Fibroblast of skin of abdomen (primary cell): ENCODE measurements around the gene PDE3A.

Experiments used
- DNase-seq: peaks from one replicate; pipeline ENCODE4 v3.0.0-alpha.2; 2013

Gene PDE3A

DNA sequence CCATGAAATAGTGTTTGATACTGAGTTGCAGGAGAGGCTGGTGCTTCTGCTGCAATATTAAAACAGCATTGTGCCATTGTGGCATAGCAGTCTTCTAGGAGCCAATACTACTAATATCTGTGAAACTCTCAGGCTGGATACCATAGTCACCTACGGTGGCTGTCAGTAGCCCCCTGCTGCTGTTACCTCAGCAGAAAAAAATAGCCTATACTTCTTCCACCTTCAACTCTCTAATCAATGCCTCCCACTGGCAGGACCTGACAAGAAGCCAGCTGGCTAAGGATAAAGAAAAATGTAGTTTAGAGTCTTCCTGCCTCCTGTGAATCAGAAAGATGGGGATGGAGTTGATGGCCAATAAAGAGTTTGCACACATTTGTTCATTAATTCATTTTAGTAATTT lies 91.6 kb downstream of the PDE3A start:
- no peak for DNase-seq

DNA sequence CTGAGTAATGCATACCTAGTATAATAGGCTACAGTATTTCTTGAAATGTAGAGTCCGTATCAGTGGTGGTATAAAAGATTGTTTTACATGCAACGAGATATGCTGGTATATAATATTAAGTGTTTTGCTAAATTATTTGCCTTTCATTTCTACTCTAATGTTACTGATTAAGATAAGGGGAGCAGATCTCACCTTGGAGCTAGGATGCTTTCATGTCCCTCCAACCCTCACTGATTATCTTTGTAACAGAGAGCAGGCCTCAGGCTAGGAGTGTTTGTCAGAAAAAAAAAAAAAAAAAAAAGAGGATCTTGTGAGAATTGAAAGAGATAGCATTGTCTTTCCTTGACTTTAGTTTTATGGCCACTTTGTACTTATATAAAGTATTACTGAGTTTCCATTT lies 92.6 kb downstream of the PDE3A start:
- no peak for DNase-seq

DNA sequence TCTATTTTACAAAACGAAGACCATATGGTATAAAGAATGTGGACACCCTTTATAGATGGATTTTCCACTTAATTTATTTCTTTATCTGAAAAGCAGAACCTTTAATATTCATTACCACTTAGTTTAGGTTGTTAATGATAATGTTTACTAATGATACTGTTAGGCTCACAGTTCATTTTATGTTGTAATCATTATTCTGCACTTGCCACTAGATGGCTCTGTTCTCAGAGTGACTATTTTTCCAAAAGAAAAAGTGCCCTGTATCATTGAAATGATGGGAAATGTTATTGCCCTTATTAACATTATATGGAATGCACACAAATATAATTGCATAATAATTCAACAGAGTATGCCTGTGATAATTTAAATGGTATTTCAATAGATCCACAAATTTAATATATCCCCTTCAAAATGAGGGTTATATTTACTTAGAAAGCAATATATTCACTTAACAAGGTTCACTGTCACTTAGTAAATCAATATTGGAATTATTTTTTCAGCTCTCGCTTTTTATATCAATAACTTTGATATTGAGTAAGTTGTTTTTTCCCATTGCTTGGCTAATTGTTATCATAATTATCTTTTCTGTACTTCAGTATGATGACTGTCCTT lies 95.7 kb downstream of the PDE3A start:
- no peak for DNase-seq

DNA sequence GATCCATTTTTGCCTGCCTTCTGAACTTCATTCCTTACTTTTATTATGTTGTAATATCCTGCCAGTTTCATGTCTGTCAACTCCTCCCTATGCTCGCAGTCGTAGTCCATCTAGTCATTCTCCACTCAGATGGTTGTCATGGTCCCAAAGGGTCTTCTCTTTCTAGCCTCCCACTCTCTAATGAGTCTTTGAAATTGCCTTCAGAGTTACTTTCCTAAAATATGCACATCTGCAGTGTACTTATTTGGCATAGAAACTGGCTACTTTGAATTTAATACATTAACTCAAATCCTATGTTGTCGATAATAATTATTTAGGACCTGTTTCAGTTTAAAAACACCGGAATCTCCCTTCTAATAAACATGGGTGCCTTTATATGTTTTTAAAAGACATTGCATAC lies 101.0 kb downstream of the PDE3A start:
- no peak for DNase-seq

DNA sequence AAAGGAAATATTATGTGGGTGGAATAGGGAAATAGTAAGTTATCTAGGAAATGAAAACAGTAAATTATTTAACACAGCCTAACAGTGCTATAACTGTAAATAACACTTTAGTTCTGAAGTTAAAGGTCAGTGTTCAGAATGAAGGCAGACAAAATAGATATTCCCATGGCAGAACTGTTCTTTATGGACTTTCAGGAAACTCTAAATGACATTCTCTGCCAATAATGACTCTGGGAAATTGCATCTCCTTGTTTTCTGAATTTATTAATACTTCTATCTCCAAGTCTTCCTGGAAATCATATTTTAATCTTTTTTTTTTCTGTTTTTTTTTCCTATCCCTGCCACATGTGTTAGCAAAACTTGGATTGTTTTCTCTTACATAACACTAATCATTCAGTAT lies 101.4 kb downstream of the PDE3A start:
- no peak for DNase-seq

DNA sequence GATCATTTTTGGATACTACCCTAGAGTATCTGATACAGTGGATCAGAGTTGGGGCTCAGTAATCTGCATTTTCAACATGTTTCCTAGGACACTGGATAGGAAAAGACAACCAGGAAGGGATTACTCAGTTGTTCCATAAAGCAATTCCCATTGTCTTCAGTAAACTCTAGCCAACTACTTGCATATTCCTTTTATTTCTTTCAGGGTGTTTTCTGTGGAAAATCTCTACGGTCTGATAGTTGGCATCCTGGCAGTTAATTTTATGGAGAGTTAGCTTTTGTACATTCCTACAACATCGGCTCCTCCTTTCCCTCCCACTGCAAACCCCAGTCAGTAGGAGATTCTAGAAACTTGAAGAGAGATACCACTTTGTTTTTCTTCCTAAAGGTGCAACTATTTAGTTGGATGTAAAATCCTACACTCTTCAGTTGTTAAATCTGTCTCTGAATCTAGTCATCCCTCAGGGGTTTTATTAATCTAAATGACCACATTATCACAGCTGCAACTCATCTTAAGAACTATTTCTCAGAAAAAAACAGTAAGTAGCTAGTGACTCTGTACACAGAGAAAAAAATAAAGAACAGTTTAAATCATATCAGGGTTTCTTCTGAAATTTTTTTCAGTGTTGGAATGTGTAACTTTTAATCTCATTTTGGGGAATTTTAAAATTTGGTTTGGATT lies 103.9 kb downstream of the PDE3A start:
- no peak for DNase-seq

DNA sequence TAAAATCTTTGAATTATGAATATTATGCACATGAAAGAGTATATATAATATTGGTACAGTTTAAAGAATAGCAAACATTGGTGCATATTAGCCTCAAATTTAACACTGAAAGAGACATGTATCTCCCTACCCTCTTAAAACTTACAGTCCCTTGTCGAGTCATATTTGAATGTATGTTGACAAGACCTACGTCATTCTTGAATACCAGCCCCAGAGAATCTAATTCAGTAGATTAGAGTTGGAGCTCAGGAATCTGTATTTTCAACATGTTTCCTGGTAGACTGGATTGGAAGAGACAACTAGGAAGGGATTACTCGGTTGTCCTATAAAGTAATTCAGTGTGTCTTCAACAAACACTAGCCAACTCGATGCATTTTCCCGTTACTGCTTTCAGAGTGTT lies 104.8 kb downstream of the PDE3A start:
- DNase-seq: no peak

DNA sequence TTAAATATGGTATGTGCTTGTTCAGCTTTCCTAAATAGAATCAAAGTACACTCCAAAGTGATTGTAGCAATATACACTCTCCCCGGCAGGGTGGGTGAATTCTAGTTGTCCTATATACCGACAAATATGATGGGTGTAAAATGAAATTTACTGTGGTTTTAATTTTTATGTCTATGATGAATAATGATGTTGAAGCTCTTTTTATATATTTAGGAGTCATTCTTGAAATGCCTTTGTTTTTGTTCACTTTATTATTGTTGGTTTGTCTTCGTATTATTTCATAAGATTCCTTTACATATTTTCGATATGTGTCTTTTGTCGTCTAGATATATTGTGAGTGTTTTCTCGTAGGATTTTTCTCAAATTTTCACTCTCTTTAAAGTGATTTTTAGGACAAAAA lies 105.7 kb downstream of the PDE3A start:
- no peak for DNase-seq

DNA sequence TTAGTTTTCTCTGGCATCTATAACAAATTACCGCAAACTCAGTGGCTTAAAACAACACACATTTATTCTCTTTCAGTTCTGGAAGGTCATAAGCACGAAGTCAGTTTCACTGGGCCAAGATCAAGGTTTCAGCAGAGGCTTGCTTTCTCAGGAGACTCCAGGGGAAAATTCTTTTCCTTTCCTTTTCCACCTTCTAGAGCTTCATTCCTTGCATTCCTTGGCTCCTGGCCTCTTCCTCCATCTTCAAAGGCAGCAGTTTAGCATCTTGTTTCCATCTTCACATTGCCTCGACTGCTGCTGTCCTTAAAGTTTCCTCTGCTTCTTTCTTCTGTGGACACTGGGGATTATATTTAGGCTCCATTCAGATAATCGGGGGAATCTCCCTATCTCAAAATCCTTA lies 106.1 kb downstream of the PDE3A start:
- DNase-seq: peak; percentile 49

DNA sequence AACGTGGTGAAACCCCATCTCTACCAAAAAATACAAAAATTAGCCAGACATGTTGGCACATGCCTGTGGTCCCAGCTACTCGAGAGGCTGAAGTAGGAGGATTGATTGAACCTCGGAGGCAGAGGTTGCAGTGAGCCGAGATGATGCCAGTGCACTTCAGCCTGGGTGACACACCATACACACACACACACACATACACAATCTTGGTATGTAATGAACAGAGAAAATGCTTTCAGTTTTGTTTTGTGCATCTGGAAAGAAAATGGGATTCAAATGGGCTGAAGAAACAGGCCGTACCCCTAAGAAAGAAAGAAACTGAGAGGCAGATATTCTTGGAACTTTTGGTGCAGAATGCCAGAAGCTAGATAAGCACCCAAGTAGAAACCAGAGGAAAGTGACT lies 107.2 kb downstream of the PDE3A start:
- DNase-seq: no peak

DNA sequence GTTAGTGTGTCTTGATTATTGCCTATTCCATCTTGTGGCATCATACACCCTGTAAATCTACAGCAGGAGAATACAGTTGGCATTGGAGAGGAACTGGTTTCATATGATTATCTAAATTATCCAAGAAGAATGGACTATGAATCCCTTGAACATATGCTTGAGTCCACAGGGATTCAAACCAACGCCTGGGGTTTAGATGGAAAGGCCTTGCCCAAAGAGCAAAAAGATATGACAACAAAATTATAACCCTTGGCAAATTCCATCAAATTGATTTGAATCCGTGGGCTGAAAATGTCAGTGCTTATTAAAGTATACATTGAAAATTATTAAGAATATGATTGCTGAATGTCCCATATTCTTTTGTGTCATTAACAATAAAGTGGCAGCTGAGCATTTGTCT lies 108.2 kb downstream of the PDE3A start:
- DNase-seq: no peak

DNA sequence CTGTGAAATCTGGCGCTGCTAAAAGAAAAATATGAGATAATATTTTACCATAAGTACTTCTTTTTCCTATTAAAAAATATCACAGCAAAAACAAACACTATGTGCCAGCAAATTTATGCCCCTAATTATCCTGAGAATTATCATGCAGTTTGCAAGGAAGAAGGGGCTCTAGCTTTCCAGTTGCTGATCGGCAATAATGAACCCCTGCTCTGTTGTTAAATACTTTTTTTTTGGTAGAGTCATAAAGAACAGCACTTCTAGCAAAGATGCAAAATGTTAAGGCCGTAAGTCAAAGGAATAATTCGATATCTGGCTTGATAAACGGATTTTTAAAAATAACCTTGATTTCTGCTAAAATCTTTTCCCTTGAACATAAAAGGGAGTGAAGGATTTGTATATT lies 108.9 kb downstream of the PDE3A start:
- no peak for DNase-seq

DNA sequence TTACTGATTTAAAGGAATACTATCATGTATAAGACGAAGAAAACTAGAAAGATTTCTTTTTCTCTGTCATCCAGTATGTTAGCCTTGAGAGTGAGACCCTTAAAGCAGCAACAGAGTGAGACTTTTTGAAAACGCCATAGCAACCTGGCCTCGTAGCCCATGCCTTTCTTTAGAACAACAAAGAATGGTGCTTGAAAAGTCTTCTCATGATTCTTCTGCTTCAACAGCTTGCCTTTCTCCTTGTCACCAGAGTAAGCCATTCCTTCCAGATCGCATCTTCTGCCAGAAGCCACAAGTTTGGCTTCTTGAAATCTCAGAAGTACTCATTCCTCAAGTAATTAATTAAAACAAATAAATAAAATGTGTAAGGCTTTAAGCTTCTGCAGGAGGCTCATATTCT lies 109.3 kb downstream of the PDE3A start:
- DNase-seq: no peak

DNA sequence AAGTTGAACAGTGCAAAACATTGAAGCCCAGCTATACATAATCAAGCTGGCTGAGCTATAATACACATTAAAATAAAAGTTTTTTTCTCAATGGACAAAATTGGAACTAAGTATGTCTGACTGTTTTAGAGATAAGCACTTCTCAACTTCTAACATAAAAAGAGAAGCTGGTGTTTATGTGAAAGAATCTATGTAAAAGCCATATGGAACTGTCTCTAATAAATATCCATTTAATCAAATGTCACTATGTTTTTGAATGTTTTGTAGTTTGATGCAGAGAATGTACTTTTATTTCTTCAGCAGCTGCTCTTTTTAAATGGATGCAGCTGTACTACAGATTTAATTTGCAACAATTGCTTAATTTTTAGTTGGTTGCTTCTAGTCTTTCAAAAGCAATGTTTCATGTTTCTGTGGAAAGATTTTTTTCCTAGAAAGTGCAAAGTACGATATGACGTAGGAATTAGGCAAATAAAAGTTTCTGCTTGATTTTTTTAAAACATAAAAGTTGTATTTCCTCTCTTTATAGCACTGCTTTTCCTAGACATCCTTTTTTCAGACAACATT lies 114.2 kb downstream of the PDE3A start:
- no peak for DNase-seq

DNA sequence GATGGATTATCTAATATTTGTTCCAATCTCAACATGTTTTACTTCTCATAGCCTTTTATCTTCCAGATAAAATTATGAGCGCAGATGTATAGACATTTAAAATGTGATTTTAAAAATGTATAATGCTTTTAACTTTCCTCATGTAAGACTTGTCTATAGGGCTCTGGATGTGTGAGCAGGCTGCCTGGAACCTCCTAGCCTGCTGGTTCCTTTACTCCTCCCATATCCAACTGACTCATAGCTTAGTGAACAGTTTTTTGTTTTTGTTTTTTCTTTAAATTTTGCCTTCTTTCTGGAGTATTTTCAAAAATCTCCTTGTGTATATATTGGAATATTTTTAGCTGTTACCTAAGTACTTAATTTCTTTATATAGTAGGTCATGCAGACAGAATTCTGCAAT lies 115.4 kb downstream of the PDE3A start:
- no peak for DNase-seq

DNA sequence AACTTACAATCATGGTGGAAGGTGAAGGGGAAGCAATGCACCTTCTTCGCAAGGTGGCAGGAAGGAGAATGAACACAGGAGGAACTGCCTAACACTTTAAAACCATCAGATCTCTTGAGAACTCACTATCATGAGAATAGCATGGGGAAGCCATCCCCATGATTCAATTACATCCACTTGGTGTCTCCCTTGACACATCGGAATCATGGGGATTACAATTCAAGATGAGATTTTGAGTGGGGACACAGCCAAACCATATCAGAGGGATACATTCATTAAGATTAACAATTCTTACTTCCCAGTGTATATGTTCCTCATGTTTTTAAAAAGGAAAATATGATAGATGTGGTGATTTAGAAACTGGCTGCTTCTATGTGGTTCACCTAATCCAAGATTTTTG lies 117.9 kb downstream of the PDE3A start:
- DNase-seq: peak; percentile 44

DNA sequence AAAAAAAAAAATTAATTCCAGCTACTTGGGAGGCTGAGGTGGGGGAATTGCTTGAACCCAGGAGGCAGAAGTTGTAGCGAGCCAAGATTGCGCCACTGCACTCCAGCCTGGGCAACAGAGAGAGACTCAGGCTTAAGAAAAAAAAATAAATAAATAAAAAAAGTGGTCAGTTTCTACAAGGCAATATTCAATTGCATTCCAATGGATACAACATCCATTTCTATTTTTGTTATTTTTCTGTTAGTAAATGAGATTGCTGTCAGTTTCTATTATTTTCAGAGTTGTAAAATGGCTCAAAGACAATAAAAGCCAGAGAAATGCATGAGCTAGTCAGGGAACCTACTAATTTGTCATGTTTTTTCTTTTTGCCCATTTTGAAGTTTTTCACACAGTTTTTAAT lies 119.2 kb downstream of the PDE3A start:
- DNase-seq: no peak

DNA sequence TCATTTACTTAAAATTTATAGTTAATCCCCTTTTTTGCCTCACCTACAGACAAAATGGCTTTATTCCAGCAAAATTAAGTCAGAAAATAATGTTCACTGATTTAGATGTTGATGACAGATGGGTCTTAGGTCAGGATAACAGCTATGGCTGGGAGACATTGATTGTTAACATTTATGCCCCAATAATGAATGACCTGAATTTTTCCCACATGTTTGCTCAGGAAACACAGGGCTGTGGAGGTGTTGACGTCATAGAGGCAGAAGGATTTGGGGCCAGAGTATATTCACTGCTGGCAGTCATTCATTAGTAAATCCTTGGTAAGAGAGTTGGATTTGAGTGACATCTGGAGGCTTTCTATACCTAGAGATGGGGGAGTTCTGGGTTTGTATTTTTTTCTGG lies 121.3 kb downstream of the PDE3A start:
- peak; percentile 69 for DNase-seq

DNA sequence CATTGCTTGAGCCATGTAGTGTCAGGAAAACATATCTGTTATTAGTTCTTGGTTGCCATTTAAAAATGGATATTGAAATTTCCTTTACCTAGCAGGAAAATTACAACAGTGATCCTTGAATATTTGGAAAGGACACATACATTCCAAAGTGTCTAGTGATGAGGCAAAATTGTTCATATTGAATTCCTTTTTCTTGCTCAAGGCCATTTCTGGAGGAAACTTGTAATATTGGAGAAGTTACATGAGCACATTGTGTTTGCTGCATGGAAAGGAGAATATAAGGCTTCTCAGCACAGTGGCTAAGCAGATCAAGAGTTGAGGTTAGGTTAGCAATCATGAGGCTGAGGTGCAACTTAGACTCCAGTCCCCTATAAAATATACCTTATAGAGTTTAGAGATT lies 121.9 kb downstream of the PDE3A start:
- DNase-seq: peak; percentile 68

DNA sequence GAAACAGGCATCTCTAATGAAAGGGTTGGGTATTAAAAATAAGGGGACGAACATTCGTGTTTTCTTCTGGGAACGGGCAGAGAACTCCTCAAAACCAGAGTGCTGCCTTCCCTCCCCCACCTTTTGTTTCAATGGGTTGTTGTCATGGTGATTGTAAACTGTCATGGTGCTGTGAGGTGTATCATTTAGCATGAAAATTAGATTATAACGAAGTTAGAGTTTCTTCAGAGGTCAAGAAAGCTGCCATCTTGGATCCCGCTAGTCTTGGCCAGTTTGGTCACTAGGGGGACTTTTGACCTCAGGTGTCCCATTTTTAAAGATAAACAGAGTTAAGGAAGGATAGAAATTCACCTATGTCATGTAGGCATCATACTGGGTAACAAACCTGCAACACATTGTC lies 123.0 kb downstream of the PDE3A start:
- DNase-seq: no peak

DNA sequence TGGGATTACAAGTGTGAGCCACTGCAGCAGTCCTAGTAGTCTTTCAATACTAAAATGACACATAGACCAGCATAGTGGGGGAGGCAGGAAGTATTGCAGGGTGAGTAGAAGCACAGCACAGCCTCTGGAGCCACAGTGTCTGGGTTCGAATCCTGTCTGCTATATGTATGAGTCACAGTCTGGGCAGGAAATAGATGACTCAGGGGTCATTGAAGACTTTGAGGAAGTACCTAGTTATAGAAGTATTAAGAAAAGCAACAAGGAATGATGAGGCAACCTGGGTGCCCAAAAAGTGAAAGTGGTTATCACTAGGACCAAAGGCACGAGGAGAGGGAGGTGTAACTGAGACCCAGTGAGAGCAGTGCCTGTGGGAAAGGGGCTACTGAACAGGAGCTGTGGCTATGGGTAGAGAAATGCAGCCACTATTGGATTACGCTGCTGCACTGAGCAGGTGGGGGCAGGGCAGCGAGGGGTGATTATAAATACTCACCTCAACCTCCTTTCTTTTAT lies 124.0 kb downstream of the PDE3A start:
- DNase-seq: peak; percentile 68

DNA sequence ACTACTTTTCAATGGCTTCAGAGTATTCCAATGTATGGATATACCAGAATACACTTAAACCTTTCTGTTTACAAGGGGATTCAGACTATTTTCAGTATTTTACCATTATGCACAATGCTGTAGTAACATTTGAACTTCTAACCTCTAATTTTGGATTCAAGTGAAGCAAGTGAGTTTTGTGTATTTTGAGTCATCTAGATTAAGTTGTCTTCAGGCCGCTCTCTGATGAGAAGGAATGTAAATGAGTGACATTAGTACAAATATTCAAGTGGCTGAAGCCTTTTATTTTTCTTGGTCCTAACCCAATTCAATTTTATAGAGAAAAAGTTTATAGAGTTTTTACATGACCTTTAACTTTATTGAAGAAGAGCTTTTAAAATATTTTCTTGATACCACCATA lies 125.6 kb downstream of the PDE3A start:
- peak; percentile 48 for DNase-seq

DNA sequence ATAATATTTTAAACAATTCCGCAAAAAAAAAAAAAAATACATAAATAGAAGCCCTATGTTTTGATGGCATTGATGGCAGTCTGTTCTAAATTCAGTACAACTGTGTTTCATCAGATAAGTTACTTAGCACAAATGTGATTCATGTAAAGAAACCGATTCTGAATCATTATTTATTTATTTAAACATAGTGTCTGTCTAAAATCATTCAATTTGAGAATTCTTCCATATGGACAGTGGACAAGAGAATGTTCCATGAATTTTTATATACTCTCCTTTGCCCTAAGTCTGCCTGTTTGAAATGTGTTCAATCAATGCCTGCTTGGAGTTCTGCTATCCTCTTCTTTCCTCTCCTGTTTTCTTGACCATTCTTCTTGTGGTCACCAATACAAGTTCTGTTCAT lies 126.5 kb downstream of the PDE3A start:
- peak; percentile 47 for DNase-seq

DNA sequence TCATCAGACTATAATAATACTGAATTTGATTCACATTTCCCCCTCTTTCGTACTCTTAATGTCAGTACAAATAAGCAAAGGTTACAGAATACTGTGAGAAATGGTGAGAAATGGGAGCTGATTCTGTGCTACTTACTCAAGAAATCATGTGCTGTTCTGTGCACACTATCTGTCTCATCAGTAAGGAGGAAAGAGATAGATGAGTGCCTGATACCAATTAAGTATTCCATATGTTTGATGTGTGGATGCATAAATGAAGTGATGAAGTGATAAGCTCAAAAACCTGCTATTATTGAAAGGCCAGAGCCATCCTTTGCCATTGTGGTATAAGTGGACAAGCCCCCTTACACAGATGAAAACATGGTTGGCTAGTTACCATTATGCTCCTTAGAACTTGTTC lies 127.7 kb downstream of the PDE3A start:
- DNase-seq: no peak
